Stimulated activated CD8-positive, alpha-beta memory T cell treated with anti-CD3 and anti-CD28 coated beads, Interleukin-7, amount 100 ng/mL, for 4 hours (primary cell): ENCODE results near the gene NR5A2.
"Not testable (repeated sequence)": the region's sequence is repeated elsewhere in the genome, so short reads cannot be mapped to it uniquely, and the experiment has no call there.

Experiments
- DNase-seq, 2 donors: peaks; one replicate each; pipeline ENCODE4 v3.0.0-alpha.2; 2020; ENCODE audit warnings: low read depth in 2 of 2

The NR5A2 gene

GRCh38 chr1:200162877-200163276 is 135.4 kb downstream of the NR5A2 start:
- no peak for DNase-seq

- no peak for DNase-seq
Observed at GRCh38 chr1:200163911-200164310, 136.4 kb downstream of the NR5A2 start.

GRCh38 chr1:200165493-200166220 is 138.1 kb downstream of the NR5A2 start:
- DNase-seq = no peak

GRCh38 chr1:200166411-200166810 is 138.9 kb downstream of the NR5A2 start:
- DNase-seq = no peak

GRCh38 chr1:200168926-200169325 is 141.4 kb downstream of the NR5A2 start:
- no peak for DNase-seq

- DNase-seq = no peak
Observed at GRCh38 chr1:200172311-200172710, 144.8 kb downstream of the NR5A2 start.

- DNase-seq = no peak
Observed at GRCh38 chr1:200173097-200173618, 145.6 kb downstream of the NR5A2 start.

- no peak for DNase-seq
Observed at GRCh38 chr1:200174525-200175295, 147.2 kb downstream of the NR5A2 start.

GRCh38 chr1:200176181-200176580 is 148.7 kb downstream of the NR5A2 start:
- no peak for DNase-seq

GRCh38 chr1:200176798-200177197 is 149.3 kb downstream of the NR5A2 start:
- DNase-seq = no peak

GRCh38 chr1:200178340-200178739 is 150.8 kb downstream of the NR5A2 start:
- no peak for DNase-seq

- no peak for DNase-seq
Observed at GRCh38 chr1:200179126-200179780, 151.7 kb downstream of the NR5A2 start.

- DNase-seq = no peak
Observed at GRCh38 chr1:200179781-200180160, 152.3 kb downstream of the NR5A2 start.

- DNase-seq = no peak
Observed at GRCh38 chr1:200180821-200181220, 153.3 kb downstream of the NR5A2 start.

- DNase-seq = no peak
Observed at GRCh38 chr1:200181861-200182260, 154.4 kb downstream of the NR5A2 start.

GRCh38 chr1:200182701-200183100 is 155.2 kb downstream of the NR5A2 start:
- DNase-seq = no peak

- no peak for DNase-seq
Observed at GRCh38 chr1:200183637-200184036, 156.1 kb downstream of the NR5A2 start.

GRCh38 chr1:200184196-200184595 is 156.7 kb downstream of the NR5A2 start:
- DNase-seq = no peak

GRCh38 chr1:200185191-200185590 is 157.7 kb downstream of the NR5A2 start:
- DNase-seq = not testable (repeated sequence)

- not testable (repeated sequence) for DNase-seq
Observed at GRCh38 chr1:200187332-200187731, 159.8 kb downstream of the NR5A2 start.

- no peak for DNase-seq
Observed at GRCh38 chr1:200191993-200192392, 164.5 kb downstream of the NR5A2 start.

GRCh38 chr1:200194477-200194876 is 167.0 kb downstream of the NR5A2 start:
- no peak for DNase-seq
